DOHH2 (cell line): ENCODE measurements around the gene SYT6.

Experiments used
- H3F3A ChIP-seq: fragments of 200-600 bp; sonication (generic), shearing (Covaris generic); 2 replicates; pipeline ENCODE4 v1.6.0; 2016; ENCODE audit warnings: antibody characterized with exemption, mild to moderate bottlenecking; ENCODE audit not compliant: control insufficient read depth, insufficient read depth
- H3K27ac ChIP-seq: fragments of 200-600 bp; sonication (generic); 2 replicates; pipeline ENCODE4 v1.5.1; 2014; ENCODE audit warnings: low read depth, mild to moderate bottlenecking, low read length, moderate library complexity
- H3K27me3 ChIP-seq: fragments of 200-600 bp; sonication (generic); 2 replicates; pipeline ENCODE4 v1.6.1; 2014; ENCODE audit warnings: mild to moderate bottlenecking, low read length, mixed read lengths; ENCODE audit not compliant: control insufficient read depth
- H3K36me3 ChIP-seq: fragments of 200-600 bp; sonication (generic); 2 replicates; pipeline ENCODE4 v1.6.1; 2014; ENCODE audit warnings: mild to moderate bottlenecking, low read length, moderate library complexity, mixed read lengths; ENCODE audit not compliant: control insufficient read depth
- H3K4me1 ChIP-seq: fragments of 200-600 bp; sonication (generic); 2 replicates; pipeline ENCODE4 v1.6.1; 2014; ENCODE audit warnings: mild to moderate bottlenecking, low read length, mixed read lengths; ENCODE audit not compliant: control insufficient read depth
- H3K4me2 ChIP-seq: fragments of 200-600 bp; sonication (generic); 2 replicates; pipeline ENCODE4 v1.6.0; 2014; ENCODE audit warnings: mild to moderate bottlenecking, low read length, moderate library complexity
- H3K4me3 ChIP-seq: fragments of 200-600 bp; sonication (generic); 2 replicates; pipeline ENCODE4 v1.5.1; 2014; ENCODE audit warnings: mild to moderate bottlenecking, low read length, mixed read lengths
- H3K79me2 ChIP-seq: fragments of 200-600 bp; sonication (generic); 2 replicates; pipeline ENCODE4 v1.6.1; 2014; ENCODE audit warnings: mild to moderate bottlenecking, low read length, mixed read lengths; ENCODE audit not compliant: control insufficient read depth
- H3K9me2 ChIP-seq: fragments of 200-600 bp; sonication (generic); replicated peaks from 2 replicates; pipeline ENCODE4 v1.6.1; 2014; ENCODE audit warnings: mild to moderate bottlenecking, low read length, mixed read lengths; ENCODE audit not compliant: control insufficient read depth
- H3K9me3 ChIP-seq: fragments of 200-600 bp; sonication (generic); 2 replicates; pipeline ENCODE4 v1.6.1; 2014; ENCODE audit warnings: antibody characterized with exemption, low read length, mixed read lengths; ENCODE audit not compliant: control insufficient read depth, insufficient read depth
- H4K20me1 ChIP-seq: fragments of 200-600 bp; sonication (generic); 2 replicates; pipeline ENCODE4 v1.6.0; 2014; ENCODE audit warnings: low read depth, mild to moderate bottlenecking, antibody characterized with exemption, low read length, moderate library complexity; ENCODE audit not compliant: control insufficient read depth, insufficient read depth
- EZH2phosphoT487 ChIP-seq: fragments of 200-600 bp; sonication (generic); IDR thresholded peaks from 2 replicates; pipeline ENCODE4 v1.6.1; 2017; ENCODE audit warnings: borderline replicate concordance, mild to moderate bottlenecking, antibody characterized with exemption, low read length, moderate library complexity, mixed read lengths
- TF ChIP-seq, protein P1 (sequence below): fragments of 200-600 bp; sonication (generic); IDR thresholded peaks from one replicate; pipeline ENCODE4 v1.5.1; 2014; ENCODE audit warnings: antibody characterized with exemption, mild to moderate bottlenecking, low read depth, low read length; ENCODE audit not compliant: poor library complexity, severe bottlenecking

Gene SYT6

DNA sequence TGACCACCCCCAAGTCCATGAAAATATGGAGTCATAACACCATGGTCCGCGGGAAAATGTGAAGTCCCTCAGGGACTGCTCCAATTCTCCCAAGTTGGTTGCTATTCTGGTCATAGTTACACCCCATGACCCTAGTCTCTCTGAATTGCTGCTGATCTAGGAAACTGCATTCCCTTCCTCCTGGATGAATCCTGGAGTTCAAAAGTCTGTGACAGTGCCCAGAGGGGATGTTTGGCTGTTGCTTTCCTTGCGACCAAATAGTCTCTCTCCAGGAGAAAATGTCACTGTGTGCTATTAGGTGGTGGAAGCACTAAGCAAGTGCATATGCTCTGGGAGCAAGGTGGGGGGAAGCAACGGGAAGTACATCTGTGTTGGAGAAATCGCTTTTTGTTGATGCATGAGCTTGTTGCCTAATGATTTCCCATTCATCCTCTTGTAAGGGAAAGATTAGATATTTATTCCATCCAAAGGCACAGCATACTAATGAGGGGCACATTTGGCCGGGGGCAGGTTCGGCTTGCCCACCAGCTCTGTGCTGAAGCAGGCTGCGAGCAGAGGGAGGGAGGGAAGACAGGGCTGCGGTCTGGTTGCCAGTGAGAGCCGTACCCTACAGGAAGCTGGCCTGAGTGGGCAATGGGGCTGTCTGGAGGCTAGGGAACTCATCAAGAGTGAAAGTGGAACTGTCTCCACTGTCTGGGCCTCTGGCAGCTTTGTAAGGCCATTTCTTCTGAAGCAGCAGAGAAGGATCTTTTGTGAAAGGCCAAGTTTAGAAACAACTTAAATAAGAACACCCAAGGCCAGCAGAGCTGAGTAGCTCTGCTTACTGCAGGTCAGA, 27.2 kb downstream of the SYT6 start:
- Histone ChIP-seq H3K4me2 (no peak overlapping the region), H3K79me2 (no peaks in the 10 kb centered on the region), H3K27ac (no peak overlapping the region), H3F3A (no peaks in the 10 kb centered on the region), H3K4me1 (no peaks in the 10 kb centered on the region), H3K4me3 (no peak overlapping the region), H3K27me3 (no peaks in the 10 kb centered on the region), H3K9me2 (no peaks in the 10 kb centered on the region), H3K36me3 (no peaks in the 10 kb centered on the region), H3K9me3 (no peaks in the 10 kb centered on the region), H4K20me1 (no peaks in the 10 kb centered on the region)
- TF ChIP-seq, protein P1, sequence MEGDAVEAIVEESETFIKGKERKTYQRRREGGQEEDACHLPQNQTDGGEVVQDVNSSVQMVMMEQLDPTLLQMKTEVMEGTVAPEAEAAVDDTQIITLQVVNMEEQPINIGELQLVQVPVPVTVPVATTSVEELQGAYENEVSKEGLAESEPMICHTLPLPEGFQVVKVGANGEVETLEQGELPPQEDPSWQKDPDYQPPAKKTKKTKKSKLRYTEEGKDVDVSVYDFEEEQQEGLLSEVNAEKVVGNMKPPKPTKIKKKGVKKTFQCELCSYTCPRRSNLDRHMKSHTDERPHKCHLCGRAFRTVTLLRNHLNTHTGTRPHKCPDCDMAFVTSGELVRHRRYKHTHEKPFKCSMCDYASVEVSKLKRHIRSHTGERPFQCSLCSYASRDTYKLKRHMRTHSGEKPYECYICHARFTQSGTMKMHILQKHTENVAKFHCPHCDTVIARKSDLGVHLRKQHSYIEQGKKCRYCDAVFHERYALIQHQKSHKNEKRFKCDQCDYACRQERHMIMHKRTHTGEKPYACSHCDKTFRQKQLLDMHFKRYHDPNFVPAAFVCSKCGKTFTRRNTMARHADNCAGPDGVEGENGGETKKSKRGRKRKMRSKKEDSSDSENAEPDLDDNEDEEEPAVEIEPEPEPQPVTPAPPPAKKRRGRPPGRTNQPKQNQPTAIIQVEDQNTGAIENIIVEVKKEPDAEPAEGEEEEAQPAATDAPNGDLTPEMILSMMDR, result no peak
- no peak for TF ChIP-seq EZH2phosphoT487

DNA sequence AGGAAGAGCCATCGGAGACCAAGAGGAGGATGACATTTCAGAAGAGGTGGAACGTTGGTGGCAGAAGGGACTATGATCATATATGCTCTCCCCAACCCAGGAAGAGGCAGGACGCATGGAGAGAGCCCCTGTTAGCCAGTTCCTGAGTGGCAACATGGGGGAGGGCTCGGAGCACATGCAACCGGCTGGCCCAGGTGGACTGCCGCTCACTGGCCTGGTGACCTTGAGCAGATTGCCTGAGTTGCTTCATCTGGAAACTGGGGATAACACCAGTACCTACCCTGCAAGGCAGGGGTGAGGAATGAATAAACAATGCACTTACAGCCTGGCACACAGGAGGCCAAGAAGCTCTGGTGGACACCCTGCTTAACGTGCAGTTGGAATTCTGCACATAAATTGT, 29.0 kb downstream of the SYT6 start:
- no peaks in the 10 kb centered on the region for H3F3A ChIP-seq
- no peaks in the 10 kb centered on the region for H3K79me2 ChIP-seq
- no peaks in the 10 kb centered on the region for H3K27me3 ChIP-seq
- H3K9me2 ChIP-seq, result no peaks in the 10 kb centered on the region
- no peaks in the 10 kb centered on the region for H3K9me3 ChIP-seq
- TF ChIP-seq, protein P1, result no peak
- TF ChIP-seq EZH2phosphoT487, result no peak
- no peaks in the 10 kb centered on the region for H3K4me1 ChIP-seq
- H4K20me1 ChIP-seq, result no peaks in the 10 kb centered on the region
- H3K4me2 ChIP-seq, result no peak overlapping the region
- H3K36me3 ChIP-seq, result no peaks in the 10 kb centered on the region
- H3K27ac ChIP-seq, result no peak overlapping the region
- no peak overlapping the region for H3K4me3 ChIP-seq

DNA sequence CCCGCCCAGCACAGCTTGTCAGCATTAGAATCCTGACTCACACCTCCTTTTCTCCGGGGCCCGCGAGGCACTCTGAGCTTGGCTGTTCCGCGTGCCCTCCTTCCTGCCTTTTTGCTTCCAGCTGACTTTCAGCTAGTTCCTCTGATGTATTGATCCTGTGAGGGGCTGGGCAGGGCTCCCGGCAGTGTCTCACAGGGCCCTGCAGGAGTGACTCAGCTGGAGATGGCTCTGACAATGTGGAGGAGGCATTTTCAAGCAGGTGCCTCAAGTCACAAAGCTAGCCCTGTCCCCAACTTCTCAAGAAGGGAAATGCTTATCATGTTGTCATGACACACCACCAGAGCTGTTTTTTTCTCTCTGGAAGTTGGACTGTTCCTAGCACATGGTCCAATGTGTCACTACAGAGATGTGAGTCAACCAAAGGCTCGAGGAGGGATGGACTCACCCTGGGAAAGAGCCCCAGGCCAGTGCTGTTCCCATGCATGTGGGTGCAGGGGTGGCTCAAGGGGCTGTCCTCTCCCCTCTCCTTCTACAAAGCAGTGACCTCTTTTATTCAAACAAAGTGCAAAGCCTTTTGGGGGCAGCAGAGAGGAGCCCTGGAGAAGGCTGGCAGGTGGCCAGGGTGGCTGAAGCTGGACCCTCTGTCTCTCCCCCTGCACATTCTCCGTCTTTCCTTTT, 30.6 kb downstream of the SYT6 start:
- Histone ChIP-seq H3K9me3 (no peaks in the 10 kb centered on the region), H3F3A (no peaks in the 10 kb centered on the region), H4K20me1 (no peaks in the 10 kb centered on the region), H3K79me2 (no peaks in the 10 kb centered on the region), H3K36me3 (no peaks in the 10 kb centered on the region), H3K27me3 (no peaks in the 10 kb centered on the region), H3K4me2 (no peak overlapping the region), H3K27ac (no peak overlapping the region), H3K4me3 (no peak overlapping the region), H3K4me1 (no peaks in the 10 kb centered on the region), H3K9me2 (no peaks in the 10 kb centered on the region)
- no peak for TF ChIP-seq EZH2phosphoT487
- TF ChIP-seq, protein P1, result no peak
